ENCODE measurements around the gene CD300A.
A peak's percentile ranks its signal among the peaks of the same experiment; 100 is the strongest.

The CD300A gene

DNA sequence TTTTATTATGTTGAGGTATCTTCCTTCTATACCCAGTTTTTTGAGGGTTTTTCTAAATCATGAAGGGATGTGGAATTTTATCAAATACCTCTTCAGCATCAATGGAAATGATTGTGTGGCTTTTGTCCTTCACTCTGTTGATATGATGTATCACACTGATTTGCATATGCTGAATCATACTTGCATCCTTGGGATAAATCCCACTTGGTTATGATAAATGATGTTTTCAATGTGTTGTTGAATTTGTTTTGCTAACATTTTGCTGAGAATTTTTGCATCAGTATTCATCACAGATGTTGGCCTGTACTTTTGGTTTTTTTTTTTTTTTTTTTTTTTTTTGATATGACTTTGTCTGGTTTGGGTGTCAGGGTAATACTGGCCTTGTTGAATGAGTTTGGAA, 41.7 kb downstream of the CD300A start:
- H3K4me3 ChIP-seq (ENCODE audit: low read depth, low read length) = no peak overlapping the region
- TF ChIP-seq CTCF (IDR thresholded peaks at IDR 0.05; ENCODE audit: insufficient read depth, low read depth, low read length, missing control alignments) = no peak
- no peak for DNase-seq (ENCODE audit: low read depth)

- no peak overlapping the region for H3K4me3 ChIP-seq (ENCODE audit: low read depth, low read length)
- no peak for DNase-seq (ENCODE audit: low read depth)
- no peak for TF ChIP-seq CTCF (IDR thresholded peaks at IDR 0.05; ENCODE audit: insufficient read depth, low read depth, low read length, missing control alignments)
Measured at GRCh38 chr17:74512036-74512435, 45.6 kb downstream of the CD300A start.

DNA sequence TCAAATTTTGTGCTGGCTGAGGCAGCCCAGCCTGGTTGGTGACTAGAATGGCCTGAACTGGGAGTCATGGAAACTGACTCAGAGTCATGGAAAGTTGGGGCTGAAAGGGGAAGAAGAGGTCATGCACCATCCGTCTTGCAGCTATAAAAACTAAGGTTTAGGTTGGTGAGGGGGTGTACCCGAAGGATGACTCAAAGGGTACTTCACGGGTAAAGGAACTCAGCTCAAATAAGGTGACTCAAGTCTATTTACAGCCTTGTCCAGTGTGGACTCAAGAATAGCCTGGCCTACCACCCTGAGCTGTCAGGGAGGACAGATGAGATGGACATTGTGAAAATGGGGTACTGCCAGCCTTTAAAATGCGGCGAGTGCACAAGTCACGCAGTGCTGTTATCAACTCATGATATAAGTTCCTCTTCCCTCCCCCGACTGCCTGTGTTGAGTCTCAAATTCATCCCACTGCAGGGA, 46.2 kb downstream of the CD300A start:
- no peak for TF ChIP-seq CTCF (IDR thresholded peaks at IDR 0.05; ENCODE audit: insufficient read depth, low read depth, low read length, missing control alignments)
- peak; percentile 25 for DNase-seq (ENCODE audit: low read depth)
- no peak overlapping the region for H3K4me3 ChIP-seq (ENCODE audit: low read depth, low read length)

- DNase-seq (ENCODE audit: low read depth) = peak; percentile 65
- H3K4me3 ChIP-seq (ENCODE audit: low read depth, low read length) = no peak overlapping the region
- TF ChIP-seq CTCF (IDR thresholded peaks at IDR 0.05; ENCODE audit: insufficient read depth, low read depth, low read length, missing control alignments) = no peak
Measured at GRCh38 chr17:74513987-74514631, 47.7 kb downstream of the CD300A start.

DNA sequence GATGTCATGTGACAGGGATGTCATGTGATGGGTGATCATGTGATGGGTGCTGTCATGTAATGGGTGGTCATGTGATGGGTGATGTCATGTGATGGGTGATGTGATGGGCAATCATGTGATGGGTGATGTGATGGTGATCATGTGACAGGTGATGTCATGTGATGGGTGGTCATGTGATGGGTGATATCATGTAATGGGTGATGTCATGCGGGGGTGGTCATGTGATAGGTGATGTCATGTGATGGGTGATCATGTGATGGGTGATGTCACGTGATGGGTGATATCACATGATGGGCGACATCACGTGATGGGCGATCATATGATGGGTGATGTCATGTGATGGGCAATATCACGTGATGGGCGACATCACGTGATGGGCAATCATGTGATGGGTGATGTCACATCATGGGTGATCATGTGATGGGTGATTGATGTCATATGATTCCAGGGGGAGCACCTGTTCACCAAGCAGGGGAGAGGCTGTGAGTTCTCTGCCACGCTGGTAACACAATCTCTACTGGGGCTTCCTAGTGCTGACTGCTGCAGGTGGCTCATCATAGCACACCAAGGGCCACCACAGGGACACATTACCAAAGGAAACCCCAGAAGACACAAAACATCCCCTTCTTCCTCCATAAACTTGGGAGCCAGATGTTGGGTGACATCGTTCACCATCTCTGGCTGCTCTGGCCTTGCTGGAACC, 48.3 kb downstream of the CD300A start:
- no peak overlapping the region for H3K4me3 ChIP-seq (ENCODE audit: low read depth, low read length)
- DNase-seq (ENCODE audit: low read depth) = no peak
- no peak for TF ChIP-seq CTCF (IDR thresholded peaks at IDR 0.05; ENCODE audit: insufficient read depth, low read depth, low read length, missing control alignments)

DNA sequence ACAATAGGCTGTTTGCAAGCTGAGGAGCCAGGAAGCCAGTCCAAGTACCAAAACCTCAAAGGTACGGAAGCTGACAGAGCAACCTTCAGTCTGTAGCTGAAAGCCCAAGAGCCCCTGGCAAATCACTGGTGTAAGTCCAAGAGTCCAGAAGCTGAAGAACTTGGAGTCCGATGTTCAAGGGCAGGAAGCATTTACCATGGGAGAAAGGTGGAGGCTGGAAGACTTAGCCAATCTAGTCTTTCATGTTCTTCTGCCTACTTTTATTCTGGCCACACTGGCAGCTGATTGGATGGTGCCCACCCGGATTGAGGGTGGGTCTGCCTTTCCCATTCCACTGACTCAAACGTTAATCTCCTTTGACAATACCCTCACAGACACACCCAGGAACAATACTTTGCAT, 49.5 kb downstream of the CD300A start:
- no peak for TF ChIP-seq CTCF (IDR thresholded peaks at IDR 0.05; ENCODE audit: insufficient read depth, low read depth, low read length, missing control alignments)
- no peak overlapping the region for H3K4me3 ChIP-seq (ENCODE audit: low read depth, low read length)
- DNase-seq (ENCODE audit: low read depth) = no peak
